Chondrocyte (in vitro differentiated cells): ENCODE data around the gene DNPEP. TPM values are rescaled to one million over a fixed set of nuclear protein-coding genes. Genes with fewer than 3 reads are reported as not detected.

Source experiments
- DNase-seq: peaks from one replicate; pipeline ENCODE4 v3.0.0; 2021; ENCODE audit warnings: mixed read lengths, low spot score
- H3K27ac Mint-ChIP-seq: one replicate; pipeline ENCODE4 v1.8.0; 2021; ENCODE audit warnings: mild to moderate bottlenecking, moderate library complexity, mixed read lengths; ENCODE audit not compliant: unreplicated experiment
- H3K27me3 Mint-ChIP-seq: 2 replicates; pipeline ENCODE4 v1.8.0; 2021; ENCODE audit warnings: low read depth, mixed read lengths
- H3K36me3 Mint-ChIP-seq: 2 replicates; pipeline ENCODE4 v1.8.0; 2021; ENCODE audit warnings: low read depth, mixed read lengths
- H3K4me1 Mint-ChIP-seq: 2 replicates; pipeline ENCODE4 v1.8.0; 2021; ENCODE audit warnings: low read depth, mild to moderate bottlenecking, mixed read lengths
- H3K4me3 Mint-ChIP-seq: one replicate; pipeline ENCODE4 v1.8.0; 2021; ENCODE audit warnings: mild to moderate bottlenecking, moderate library complexity, mixed read lengths; ENCODE audit not compliant: unreplicated experiment
- H3K9me3 Mint-ChIP-seq: 2 replicates; pipeline ENCODE4 v1.8.0; 2021; ENCODE audit warnings: low read depth, mixed read lengths
- total RNA-seq: library from RNA; stranded (reverse); gene quantifications from 3 replicates; pipeline ENCODE4 v1.2.1, GENCODE V29; 2021
- TF ChIP-seq, protein P1 (sequence below): fragments of 200-600 bp; sonication (generic); IDR thresholded peaks from 2 replicates; pipeline ENCODE4 v1.5.0; 2021; ENCODE audit warnings: antibody characterized with exemption, mild to moderate bottlenecking, moderate library complexity

DNPEP gene
- total RNA-seq, 1 donor from 2014 or later: 42.3 TPM

DNA sequence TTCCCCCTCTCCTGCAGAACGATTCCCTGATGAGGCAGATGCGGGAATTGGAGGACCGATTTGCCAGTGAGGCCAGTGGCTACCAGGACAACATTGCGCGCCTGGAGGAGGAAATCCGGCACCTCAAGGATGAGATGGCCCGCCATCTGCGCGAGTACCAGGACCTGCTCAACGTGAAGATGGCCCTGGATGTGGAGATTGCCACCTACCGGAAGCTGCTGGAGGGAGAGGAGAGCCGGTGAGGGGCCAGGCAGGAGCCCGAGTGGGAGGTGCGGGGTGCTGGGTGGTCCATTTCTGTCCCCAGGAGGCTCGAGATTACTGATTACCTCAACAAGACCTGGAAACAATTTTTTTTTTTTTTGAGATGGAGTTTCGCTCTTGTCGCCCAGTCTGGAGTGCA, 33.6 kb upstream of the DNPEP start:
- TF ChIP-seq, protein P1, sequence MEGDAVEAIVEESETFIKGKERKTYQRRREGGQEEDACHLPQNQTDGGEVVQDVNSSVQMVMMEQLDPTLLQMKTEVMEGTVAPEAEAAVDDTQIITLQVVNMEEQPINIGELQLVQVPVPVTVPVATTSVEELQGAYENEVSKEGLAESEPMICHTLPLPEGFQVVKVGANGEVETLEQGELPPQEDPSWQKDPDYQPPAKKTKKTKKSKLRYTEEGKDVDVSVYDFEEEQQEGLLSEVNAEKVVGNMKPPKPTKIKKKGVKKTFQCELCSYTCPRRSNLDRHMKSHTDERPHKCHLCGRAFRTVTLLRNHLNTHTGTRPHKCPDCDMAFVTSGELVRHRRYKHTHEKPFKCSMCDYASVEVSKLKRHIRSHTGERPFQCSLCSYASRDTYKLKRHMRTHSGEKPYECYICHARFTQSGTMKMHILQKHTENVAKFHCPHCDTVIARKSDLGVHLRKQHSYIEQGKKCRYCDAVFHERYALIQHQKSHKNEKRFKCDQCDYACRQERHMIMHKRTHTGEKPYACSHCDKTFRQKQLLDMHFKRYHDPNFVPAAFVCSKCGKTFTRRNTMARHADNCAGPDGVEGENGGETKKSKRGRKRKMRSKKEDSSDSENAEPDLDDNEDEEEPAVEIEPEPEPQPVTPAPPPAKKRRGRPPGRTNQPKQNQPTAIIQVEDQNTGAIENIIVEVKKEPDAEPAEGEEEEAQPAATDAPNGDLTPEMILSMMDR: no peak
- Mint-ChIP-seq H3K36me3 (no peaks in the 10 kb centered on the region), H3K4me1 (peaks cover 23% of the 10 kb centered on the region), H3K4me3 (no peak overlapping the region), H3K27me3 (no peaks in the 10 kb centered on the region), H3K9me3 (no peaks in the 10 kb centered on the region), H3K27ac (no peak overlapping the region)
- no peak for DNase-seq

DNA sequence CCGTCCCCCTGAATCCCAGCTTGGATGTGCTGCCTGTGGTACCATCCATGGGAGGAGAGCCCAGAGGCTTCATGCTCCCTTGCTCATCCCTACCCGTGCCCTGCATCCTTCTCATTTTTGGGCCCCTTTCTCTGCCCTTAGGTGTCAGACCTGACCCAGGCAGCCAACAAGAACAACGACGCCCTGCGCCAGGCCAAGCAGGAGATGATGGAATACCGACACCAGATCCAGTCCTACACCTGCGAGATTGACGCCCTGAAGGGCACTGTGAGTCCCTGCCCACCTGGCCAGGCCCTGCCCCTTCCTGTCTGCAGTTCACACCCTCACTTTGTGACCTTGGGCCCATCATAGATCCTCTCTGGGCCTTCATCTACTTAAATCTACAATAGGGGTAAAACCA, 33.0 kb upstream of the DNPEP start:
- H3K27me3 Mint-ChIP-seq: no peaks in the 10 kb centered on the region

DNA sequence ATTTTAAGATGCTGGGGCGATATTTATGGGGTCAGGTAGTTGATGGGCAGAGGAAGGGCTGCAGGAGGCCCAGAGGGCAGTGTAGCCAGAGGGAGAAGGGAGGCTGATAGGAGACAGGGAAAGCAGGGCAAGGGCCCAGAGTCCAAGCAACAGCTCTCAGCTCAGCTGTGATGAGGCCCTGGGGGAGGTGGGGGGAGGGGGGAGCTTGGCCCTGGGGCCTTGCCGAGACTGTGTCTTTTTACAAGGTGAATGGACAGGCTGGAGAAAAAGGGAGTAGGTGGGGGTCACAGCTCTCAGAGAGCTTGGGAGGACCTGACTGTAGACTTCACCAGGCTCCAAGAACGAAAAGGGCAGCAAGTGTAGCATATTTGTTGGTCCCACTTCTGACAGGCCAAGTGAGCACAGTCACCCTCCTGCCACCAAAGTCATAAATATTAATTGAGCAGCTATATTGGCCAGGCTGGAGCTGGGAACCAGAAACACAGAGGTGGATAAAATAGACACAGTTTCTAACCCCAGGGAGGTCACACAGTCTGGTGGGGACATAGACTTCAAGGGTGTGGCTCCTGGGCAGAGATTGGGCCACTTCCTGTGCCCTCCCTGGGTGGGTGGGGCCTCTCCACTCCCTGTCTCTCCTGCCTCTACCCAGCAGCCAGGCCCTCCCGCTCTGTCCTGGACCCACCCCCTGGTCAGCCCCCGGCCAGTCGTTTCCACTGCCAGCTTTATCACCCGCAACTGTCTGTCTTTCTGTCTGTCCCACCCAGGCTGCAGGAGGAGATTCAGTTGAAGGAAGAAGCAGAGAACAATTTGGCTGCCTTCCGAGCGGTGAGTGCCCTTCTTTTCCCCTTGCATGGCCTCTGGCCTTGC, 31.9 kb upstream of the DNPEP start:
- Mint-ChIP-seq H3K4me1 (peaks cover 27% of the 10 kb centered on the region), H3K36me3 (no peaks in the 10 kb centered on the region), H3K27ac (no peak overlapping the region), H3K9me3 (no peaks in the 10 kb centered on the region), H3K27me3 (no peaks in the 10 kb centered on the region), H3K4me3 (peak overlapping the region; percentile 48)
- TF ChIP-seq, protein P1: no peak
- DNase-seq: no peak

More for the DNA sequence above, 33.0 kb upstream of the DNPEP start:
- DNase-seq: no peak
- Mint-ChIP-seq H3K27ac (no peak overlapping the region), H3K9me3 (no peaks in the 10 kb centered on the region), H3K4me1 (peaks cover 27% of the 10 kb centered on the region), H3K36me3 (no peaks in the 10 kb centered on the region), H3K4me3 (no peak overlapping the region)
- TF ChIP-seq, protein P1: no peak

DNA sequence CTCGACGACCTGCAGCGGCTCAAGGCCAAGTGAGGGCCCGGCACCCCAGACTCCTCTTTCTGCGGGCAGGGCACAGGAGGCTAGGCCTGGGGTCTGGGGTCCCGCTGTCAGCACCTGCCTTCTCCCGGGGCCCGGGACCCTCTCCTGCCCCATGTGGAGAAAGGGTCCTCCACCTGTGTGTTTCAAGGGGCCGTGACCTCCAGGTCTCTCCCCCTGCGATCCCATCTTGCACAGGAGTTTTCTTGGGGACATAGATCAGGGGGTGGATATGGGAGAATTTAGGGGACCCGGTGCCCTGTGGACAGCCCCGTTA, 31.3 kb upstream of the DNPEP start:
- TF ChIP-seq, protein P1: no peak
- DNase-seq: no peak
- no peaks in the 10 kb centered on the region for H3K36me3 Mint-ChIP-seq
- H3K4me3 Mint-ChIP-seq: peak overlapping the region; percentile 48
- H3K27me3 Mint-ChIP-seq: no peaks in the 10 kb centered on the region
- peaks cover 27% of the 10 kb centered on the region for H3K4me1 Mint-ChIP-seq
- H3K27ac Mint-ChIP-seq: no peak overlapping the region
- H3K9me3 Mint-ChIP-seq: no peaks in the 10 kb centered on the region

DNA sequence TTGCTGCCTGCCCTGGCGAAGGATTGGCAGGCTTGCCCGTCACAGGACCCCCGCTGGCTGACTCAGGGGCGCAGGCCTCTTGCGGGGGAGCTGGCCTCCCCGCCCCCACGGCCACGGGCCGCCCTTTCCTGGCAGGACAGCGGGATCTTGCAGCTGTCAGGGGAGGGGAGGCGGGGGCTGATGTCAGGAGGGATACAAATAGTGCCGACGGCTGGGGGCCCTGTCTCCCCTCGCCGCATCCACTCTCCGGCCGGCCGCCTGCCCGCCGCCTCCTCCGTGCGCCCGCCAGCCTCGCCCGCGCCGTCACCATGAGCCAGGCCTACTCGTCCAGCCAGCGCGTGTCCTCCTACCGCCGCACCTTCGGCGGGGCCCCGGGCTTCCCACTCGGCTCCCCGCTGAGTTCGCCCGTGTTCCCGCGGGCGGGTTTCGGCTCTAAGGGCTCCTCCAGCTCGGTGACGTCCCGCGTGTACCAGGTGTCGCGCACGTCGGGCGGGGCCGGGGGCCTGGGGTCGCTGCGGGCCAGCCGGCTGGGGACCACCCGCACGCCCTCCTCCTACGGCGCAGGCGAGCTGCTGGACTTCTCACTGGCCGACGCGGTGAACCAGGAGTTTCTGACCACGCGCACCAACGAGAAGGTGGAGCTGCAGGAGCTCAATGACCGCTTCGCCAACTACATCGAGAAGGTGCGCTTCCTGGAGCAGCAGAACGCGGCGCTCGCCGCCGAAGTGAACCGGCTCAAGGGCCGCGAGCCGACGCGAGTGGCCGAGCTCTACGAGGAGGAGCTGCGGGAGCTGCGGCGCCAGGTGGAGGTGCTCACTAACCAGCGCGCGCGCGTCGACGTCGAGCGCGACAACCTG, 30.7 kb upstream of the DNPEP start, which contains the start of gene DES:
Gene DES (plus strand): TSS at position 223 of the 857 bp plus-strand sequence. CDS start 86 bp downstream, at position 309.
- Mint-ChIP-seq H3K27ac (no peak within 1 kb of the TSS), H3K4me1 (peaks cover 27% of the 10 kb centered on the region), H3K27me3 (peaks cover 2% of the 10 kb centered on the region), H3K36me3 (no peaks in the 10 kb centered on the region), H3K9me3 (no peaks in the 10 kb centered on the region), H3K4me3 (peak within 1 kb of the TSS; percentile 48)
- no peak for DNase-seq
- TF ChIP-seq, protein P1: no peak
